Measurements from ENCODE around the gene ITPR3.

ITPR3 gene

GRCh38 chr6:33677689-33678088, 56.6 kb downstream of the ITPR3 start:
- Histone ChIP-seq H3K9me2 (ENCODE audit: low read depth, low read length) (no peaks in the 10 kb centered on the region), H3K9ac (ENCODE audit: low read length) (no peak overlapping the region), H3K36me3 (ENCODE audit: insufficient read depth, low read length) (peaks cover 95% of the 10 kb centered on the region), H3K27ac (ENCODE audit: low read depth, low read length, poor library complexity, severe bottlenecking) (no peak overlapping the region), H3K4me2 (ENCODE audit: low read length) (no peak overlapping the region), H3F3A (ENCODE audit: insufficient read depth, low read length) (no peaks in the 10 kb centered on the region), H3K4me3 (ENCODE audit: low read depth, low read length, poor library complexity, severe bottlenecking) (no peak overlapping the region), H3K27me3 (ENCODE audit: insufficient read depth, low read length) (no peaks in the 10 kb centered on the region), H3K9me3 (ENCODE audit: low read length) (no peaks in the 10 kb centered on the region), H2AFZ (ENCODE audit: low read length) (no peak overlapping the region), H4K20me1 (ENCODE audit: insufficient read depth, low read length) (no peaks in the 10 kb centered on the region), H3K79me2 (ENCODE audit: insufficient read depth, low read length) (no peaks in the 10 kb centered on the region), H3K4me1 (ENCODE audit: insufficient read depth, low read length, severe bottlenecking) (no peaks in the 10 kb centered on the region)
- no peak for TF ChIP-seq EZH2 (IDR thresholded peaks at IDR 0.05; ENCODE audit: borderline replicate concordance, low read length)
- TF ChIP-seq CTCF (IDR thresholded peaks at IDR 0.05; ENCODE audit: low read length), result no peak

GRCh38 chr6:33678233-33678931, 57.3 kb downstream of the ITPR3 start:
- H3K4me3 ChIP-seq (ENCODE audit: low read depth, low read length, poor library complexity, severe bottlenecking), result no peak overlapping the region
- no peaks in the 10 kb centered on the region for H3K9me3 ChIP-seq (ENCODE audit: low read length)
- H3K79me2 ChIP-seq (ENCODE audit: insufficient read depth, low read length), result no peaks in the 10 kb centered on the region
- no peaks in the 10 kb centered on the region for H4K20me1 ChIP-seq (ENCODE audit: insufficient read depth, low read length)
- no peaks in the 10 kb centered on the region for H3K9me2 ChIP-seq (ENCODE audit: low read depth, low read length)
- no peak overlapping the region for H3K27ac ChIP-seq (ENCODE audit: low read depth, low read length, poor library complexity, severe bottlenecking)
- H3K36me3 ChIP-seq (ENCODE audit: insufficient read depth, low read length), result peaks cover 95% of the 10 kb centered on the region
- no peak overlapping the region for H3K9ac ChIP-seq (ENCODE audit: low read length)
- H3K4me2 ChIP-seq (ENCODE audit: low read length), result no peak overlapping the region
- H3K27me3 ChIP-seq (ENCODE audit: insufficient read depth, low read length), result no peaks in the 10 kb centered on the region
- TF ChIP-seq EZH2 (IDR thresholded peaks at IDR 0.05; ENCODE audit: borderline replicate concordance, low read length) (no peak), CTCF (IDR thresholded peaks at IDR 0.05; ENCODE audit: low read length) (no peak)
- no peaks in the 10 kb centered on the region for H3F3A ChIP-seq (ENCODE audit: insufficient read depth, low read length)
- H3K4me1 ChIP-seq (ENCODE audit: insufficient read depth, low read length, severe bottlenecking), result no peaks in the 10 kb centered on the region
- no peak overlapping the region for H2AFZ ChIP-seq (ENCODE audit: low read length)

GRCh38 chr6:33678932-33679490, 57.9 kb downstream of the ITPR3 start:
- Histone ChIP-seq H3K9ac (ENCODE audit: low read length) (no peak overlapping the region), H3K9me2 (ENCODE audit: low read depth, low read length) (no peaks in the 10 kb centered on the region), H3K4me2 (ENCODE audit: low read length) (no peak overlapping the region), H3K9me3 (ENCODE audit: low read length) (no peaks in the 10 kb centered on the region), H3K36me3 (ENCODE audit: insufficient read depth, low read length) (peaks cover 95% of the 10 kb centered on the region), H3K4me3 (ENCODE audit: low read depth, low read length, poor library complexity, severe bottlenecking) (no peak overlapping the region), H3K27ac (ENCODE audit: low read depth, low read length, poor library complexity, severe bottlenecking) (no peak overlapping the region), H3K79me2 (ENCODE audit: insufficient read depth, low read length) (no peaks in the 10 kb centered on the region), H2AFZ (ENCODE audit: low read length) (no peak overlapping the region), H4K20me1 (ENCODE audit: insufficient read depth, low read length) (no peaks in the 10 kb centered on the region), H3F3A (ENCODE audit: insufficient read depth, low read length) (no peaks in the 10 kb centered on the region), H3K27me3 (ENCODE audit: insufficient read depth, low read length) (no peaks in the 10 kb centered on the region), H3K4me1 (ENCODE audit: insufficient read depth, low read length, severe bottlenecking) (no peaks in the 10 kb centered on the region)
- TF ChIP-seq CTCF (IDR thresholded peaks at IDR 0.05; ENCODE audit: low read length) (no peak), EZH2 (IDR thresholded peaks at IDR 0.05; ENCODE audit: borderline replicate concordance, low read length) (no peak)
